GM19467 (cell line): ENCODE data around the gene INPP4A.

ENCODE experiments used
- ATAC-seq: cut with Tn5 transposase; IDR thresholded peaks from one replicate; pipeline ENCODE4 v1.9.1; 2021; ENCODE audit warnings: mild to moderate bottlenecking, moderate library complexity; ENCODE audit not compliant: unreplicated experiment

INPP4A gene

GRCh38 chr2:98489486-98489885 lies 44.8 kb downstream of the INPP4A start:
- no peak for ATAC-seq

- no peak for ATAC-seq
These were observed 45.6 kb downstream of the INPP4A start for GRCh38 chr2:98489971-98490962.

- no peak for ATAC-seq
These were observed 47.8 kb downstream of the INPP4A start for GRCh38 chr2:98492441-98492840.

GRCh38 chr2:98494699-98495098 lies 50.0 kb downstream of the INPP4A start:
- no peak for ATAC-seq

- ATAC-seq = no peak
These were observed 52.3 kb downstream of the INPP4A start for GRCh38 chr2:98496750-98497493.

- no peak for ATAC-seq
These were observed 54.2 kb downstream of the INPP4A start for GRCh38 chr2:98498703-98499440.

GRCh38 chr2:98500561-98500960 lies 55.9 kb downstream of the INPP4A start:
- ATAC-seq = no peak

- ATAC-seq = no peak
These were observed 56.6 kb downstream of the INPP4A start for GRCh38 chr2:98501223-98501622.

GRCh38 chr2:98501876-98502275 lies 57.2 kb downstream of the INPP4A start:
- no peak for ATAC-seq

- ATAC-seq = no peak
These were observed 58.1 kb downstream of the INPP4A start for GRCh38 chr2:98502556-98503335.

- ATAC-seq = no peak
These were observed 58.9 kb downstream of the INPP4A start for GRCh38 chr2:98503481-98504105.

GRCh38 chr2:98504381-98505109 lies 59.9 kb downstream of the INPP4A start:
- ATAC-seq = no peak

GRCh38 chr2:98505311-98505808 lies 60.7 kb downstream of the INPP4A start:
- no peak for ATAC-seq

- ATAC-seq = no peak
These were observed 61.5 kb downstream of the INPP4A start for GRCh38 chr2:98505971-98506664.

GRCh38 chr2:98506881-98507280 lies 62.2 kb downstream of the INPP4A start:
- ATAC-seq = no peak

- no peak for ATAC-seq
These were observed 62.8 kb downstream of the INPP4A start for GRCh38 chr2:98507461-98507860.

- ATAC-seq = no peak
These were observed 63.4 kb downstream of the INPP4A start for GRCh38 chr2:98507891-98508708.

- no peak for ATAC-seq
These were observed 64.0 kb downstream of the INPP4A start for GRCh38 chr2:98508709-98509066.
